ENCODE data around the gene EIF3L. TPM values are rescaled to one million over a fixed set of nuclear protein-coding genes. Genes with fewer than 3 reads are reported as not detected.

Gene EIF3L
- polyA plus RNA-seq, 1 donor from 2014 or later: 352 TPM

DNA sequence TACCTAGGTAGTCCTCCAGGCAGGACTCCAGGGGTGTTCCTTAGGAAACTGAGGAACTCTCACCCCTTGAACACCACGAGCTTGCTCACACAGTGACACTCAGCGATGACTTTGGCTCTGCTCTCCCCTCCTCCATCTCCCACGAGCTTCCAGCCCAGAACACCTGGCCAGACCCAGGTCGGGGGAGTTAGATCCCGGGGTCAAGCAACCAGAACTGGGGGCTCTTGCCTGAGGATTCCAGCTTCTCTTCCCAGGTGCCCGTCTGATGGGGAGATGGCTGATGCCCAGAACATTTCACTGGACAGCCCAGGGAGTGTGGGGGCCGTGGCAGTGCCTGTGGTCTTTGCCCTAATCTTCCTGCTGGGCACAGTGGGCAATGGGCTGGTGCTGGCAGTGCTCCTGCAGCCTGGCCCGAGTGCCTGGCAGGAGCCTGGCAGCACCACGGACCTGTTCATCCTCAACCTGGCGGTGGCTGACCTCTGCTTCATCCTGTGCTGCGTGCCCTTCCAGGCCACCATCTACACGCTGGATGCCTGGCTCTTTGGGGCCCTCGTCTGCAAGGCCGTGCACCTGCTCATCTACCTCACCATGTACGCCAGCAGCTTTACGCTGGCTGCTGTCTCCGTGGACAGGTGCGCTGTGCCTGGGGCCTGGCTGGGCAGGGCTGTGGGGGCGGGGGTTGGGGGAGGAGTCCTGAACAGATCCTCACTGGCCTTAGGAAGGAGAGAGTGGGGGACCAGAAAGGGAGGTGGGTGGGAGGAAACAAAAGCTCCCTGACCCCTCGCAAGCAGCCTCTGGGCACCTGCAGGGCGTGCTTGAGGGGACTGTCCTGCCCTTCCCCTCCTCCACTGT lies 25.9 kb upstream of the EIF3L start, which contains the start of gene GALR3:
TSS of gene GALR3 (plus strand) at position 249 of the 852 bp plus-strand sequence. CDS start at position 274, 25 bp downstream.
- Histone ChIP-seq H3K4me2 (ENCODE audit: low read length) (no peak within 1 kb of the TSS), H3K27me3 (ENCODE audit: insufficient read depth, low read depth, low read length) (peaks cover 52% of the 10 kb centered on the region)

DNA sequence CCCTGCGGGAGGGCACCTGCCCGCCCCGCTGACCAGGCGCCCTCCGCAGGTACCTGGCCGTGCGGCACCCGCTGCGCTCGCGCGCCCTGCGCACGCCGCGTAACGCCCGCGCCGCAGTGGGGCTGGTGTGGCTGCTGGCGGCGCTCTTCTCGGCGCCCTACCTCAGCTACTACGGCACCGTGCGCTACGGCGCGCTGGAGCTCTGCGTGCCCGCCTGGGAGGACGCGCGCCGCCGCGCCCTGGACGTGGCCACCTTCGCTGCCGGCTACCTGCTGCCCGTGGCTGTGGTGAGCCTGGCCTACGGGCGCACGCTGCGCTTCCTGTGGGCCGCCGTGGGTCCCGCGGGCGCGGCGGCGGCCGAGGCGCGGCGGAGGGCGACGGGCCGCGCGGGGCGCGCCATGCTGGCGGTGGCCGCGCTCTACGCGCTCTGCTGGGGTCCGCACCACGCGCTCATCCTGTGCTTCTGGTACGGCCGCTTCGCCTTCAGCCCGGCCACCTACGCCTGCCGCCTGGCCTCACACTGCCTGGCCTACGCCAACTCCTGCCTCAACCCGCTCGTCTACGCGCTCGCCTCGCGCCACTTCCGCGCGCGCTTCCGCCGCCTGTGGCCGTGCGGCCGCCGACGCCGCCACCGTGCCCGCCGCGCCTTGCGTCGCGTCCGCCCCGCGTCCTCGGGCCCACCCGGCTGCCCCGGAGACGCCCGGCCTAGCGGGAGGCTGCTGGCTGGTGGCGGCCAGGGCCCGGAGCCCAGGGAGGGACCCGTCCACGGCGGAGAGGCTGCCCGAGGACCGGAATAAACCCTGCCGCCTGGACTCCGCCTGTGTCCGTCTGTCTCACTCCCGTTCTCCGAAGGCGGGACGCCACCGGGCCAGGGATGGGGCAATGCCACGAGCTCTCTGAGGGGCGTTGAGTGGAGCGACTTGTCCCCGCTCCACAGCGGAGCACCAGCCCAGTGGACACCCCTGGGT lies 24.3 kb upstream of the EIF3L start:
- H3K27ac ChIP-seq (ENCODE audit: low read length): no peak overlapping the region
- no peak overlapping the region for H3K4me2 ChIP-seq (ENCODE audit: low read length)
- H3F3A ChIP-seq (ENCODE audit: insufficient read depth, low read length, poor library complexity, severe bottlenecking): no peaks in the 10 kb centered on the region
- H3K27me3 ChIP-seq (ENCODE audit: insufficient read depth, low read depth, low read length): peaks cover 38% of the 10 kb centered on the region
- no peak overlapping the region for H3K4me3 ChIP-seq (ENCODE audit: low read length)
- H3K9me2 ChIP-seq (ENCODE audit: insufficient read depth, low read length): no peaks in the 10 kb centered on the region
- no peaks in the 10 kb centered on the region for H3K9me3 ChIP-seq (ENCODE audit: low read length)
- H4K20me1 ChIP-seq (ENCODE audit: insufficient read depth): no peaks in the 10 kb centered on the region
- no peak overlapping the region for H3K9ac ChIP-seq (ENCODE audit: low read length)
- no peaks in the 10 kb centered on the region for H3K79me2 ChIP-seq (replicated peaks; ENCODE audit: insufficient read depth, low read length)
- no peaks in the 10 kb centered on the region for H3K36me3 ChIP-seq (ENCODE audit: insufficient read depth, low read length)
- H2AFZ ChIP-seq (ENCODE audit: low read depth, low read length): no peak overlapping the region
- TF ChIP-seq SMC3 (conservative IDR thresholded peaks at IDR 0.05; ENCODE audit: poor library complexity): no peak
- no peak for TF ChIP-seq EP300 (conservative IDR thresholded peaks at IDR 0.05; ENCODE audit: poor library complexity, severe bottlenecking)
- TF ChIP-seq, protein P1, sequence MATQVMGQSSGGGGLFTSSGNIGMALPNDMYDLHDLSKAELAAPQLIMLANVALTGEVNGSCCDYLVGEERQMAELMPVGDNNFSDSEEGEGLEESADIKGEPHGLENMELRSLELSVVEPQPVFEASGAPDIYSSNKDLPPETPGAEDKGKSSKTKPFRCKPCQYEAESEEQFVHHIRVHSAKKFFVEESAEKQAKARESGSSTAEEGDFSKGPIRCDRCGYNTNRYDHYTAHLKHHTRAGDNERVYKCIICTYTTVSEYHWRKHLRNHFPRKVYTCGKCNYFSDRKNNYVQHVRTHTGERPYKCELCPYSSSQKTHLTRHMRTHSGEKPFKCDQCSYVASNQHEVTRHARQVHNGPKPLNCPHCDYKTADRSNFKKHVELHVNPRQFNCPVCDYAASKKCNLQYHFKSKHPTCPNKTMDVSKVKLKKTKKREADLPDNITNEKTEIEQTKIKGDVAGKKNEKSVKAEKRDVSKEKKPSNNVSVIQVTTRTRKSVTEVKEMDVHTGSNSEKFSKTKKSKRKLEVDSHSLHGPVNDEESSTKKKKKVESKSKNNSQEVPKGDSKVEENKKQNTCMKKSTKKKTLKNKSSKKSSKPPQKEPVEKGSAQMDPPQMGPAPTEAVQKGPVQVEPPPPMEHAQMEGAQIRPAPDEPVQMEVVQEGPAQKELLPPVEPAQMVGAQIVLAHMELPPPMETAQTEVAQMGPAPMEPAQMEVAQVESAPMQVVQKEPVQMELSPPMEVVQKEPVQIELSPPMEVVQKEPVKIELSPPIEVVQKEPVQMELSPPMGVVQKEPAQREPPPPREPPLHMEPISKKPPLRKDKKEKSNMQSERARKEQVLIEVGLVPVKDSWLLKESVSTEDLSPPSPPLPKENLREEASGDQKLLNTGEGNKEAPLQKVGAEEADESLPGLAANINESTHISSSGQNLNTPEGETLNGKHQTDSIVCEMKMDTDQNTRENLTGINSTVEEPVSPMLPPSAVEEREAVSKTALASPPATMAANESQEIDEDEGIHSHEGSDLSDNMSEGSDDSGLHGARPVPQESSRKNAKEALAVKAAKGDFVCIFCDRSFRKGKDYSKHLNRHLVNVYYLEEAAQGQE (IDR thresholded peaks at IDR 0.05; ENCODE audit: borderline replicate concordance): no peak
- TF ChIP-seq TAF1 (IDR thresholded peaks at IDR 0.05; ENCODE audit: low read depth): no peak
- TF ChIP-seq EZH2 (IDR thresholded peaks at IDR 0.05; ENCODE audit: borderline replicate concordance, insufficient read depth, low read length, poor library complexity, severe bottlenecking): no peak
- TF ChIP-seq POLR2AphosphoS5 (IDR thresholded peaks at IDR 0.05): no peak
- TF ChIP-seq MXI1 (conservative IDR thresholded peaks at IDR 0.05; ENCODE audit: poor library complexity, severe bottlenecking): no peak
- no peak for TF ChIP-seq RAD21 (conservative IDR thresholded peaks at IDR 0.05)

More for the DNA sequence above, 25.9 kb upstream of the EIF3L start, which contains the start of gene GALR3:
- Histone ChIP-seq H3K79me2 (replicated peaks; ENCODE audit: insufficient read depth, low read length) (no peaks in the 10 kb centered on the region), H3K4me3 (ENCODE audit: low read length) (peak within 1 kb of the TSS; percentile 30), H4K20me1 (ENCODE audit: insufficient read depth) (no peaks in the 10 kb centered on the region), H3F3A (ENCODE audit: insufficient read depth, low read length, poor library complexity, severe bottlenecking) (no peaks in the 10 kb centered on the region), H3K9me2 (ENCODE audit: insufficient read depth, low read length) (no peaks in the 10 kb centered on the region), H3K36me3 (ENCODE audit: insufficient read depth, low read length) (no peaks in the 10 kb centered on the region), H3K9me3 (ENCODE audit: low read length) (no peaks in the 10 kb centered on the region), H3K27ac (ENCODE audit: low read length) (no peak within 1 kb of the TSS), H2AFZ (ENCODE audit: low read depth, low read length) (no peak within 1 kb of the TSS), H3K9ac (ENCODE audit: low read length) (peak within 1 kb of the TSS; percentile 29)
- TF ChIP-seq SMC3 (conservative IDR thresholded peaks at IDR 0.05; ENCODE audit: poor library complexity) (no peak), TAF1 (IDR thresholded peaks at IDR 0.05; ENCODE audit: low read depth) (no peak), MXI1 (conservative IDR thresholded peaks at IDR 0.05; ENCODE audit: poor library complexity, severe bottlenecking) (no peak), POLR2AphosphoS5 (IDR thresholded peaks at IDR 0.05) (no peak), RAD21 (conservative IDR thresholded peaks at IDR 0.05) (no peak), EZH2 (IDR thresholded peaks at IDR 0.05; ENCODE audit: borderline replicate concordance, insufficient read depth, low read length, poor library complexity, severe bottlenecking) (no peak), EP300 (conservative IDR thresholded peaks at IDR 0.05; ENCODE audit: poor library complexity, severe bottlenecking) (no peak)
- TF ChIP-seq, protein P2, sequence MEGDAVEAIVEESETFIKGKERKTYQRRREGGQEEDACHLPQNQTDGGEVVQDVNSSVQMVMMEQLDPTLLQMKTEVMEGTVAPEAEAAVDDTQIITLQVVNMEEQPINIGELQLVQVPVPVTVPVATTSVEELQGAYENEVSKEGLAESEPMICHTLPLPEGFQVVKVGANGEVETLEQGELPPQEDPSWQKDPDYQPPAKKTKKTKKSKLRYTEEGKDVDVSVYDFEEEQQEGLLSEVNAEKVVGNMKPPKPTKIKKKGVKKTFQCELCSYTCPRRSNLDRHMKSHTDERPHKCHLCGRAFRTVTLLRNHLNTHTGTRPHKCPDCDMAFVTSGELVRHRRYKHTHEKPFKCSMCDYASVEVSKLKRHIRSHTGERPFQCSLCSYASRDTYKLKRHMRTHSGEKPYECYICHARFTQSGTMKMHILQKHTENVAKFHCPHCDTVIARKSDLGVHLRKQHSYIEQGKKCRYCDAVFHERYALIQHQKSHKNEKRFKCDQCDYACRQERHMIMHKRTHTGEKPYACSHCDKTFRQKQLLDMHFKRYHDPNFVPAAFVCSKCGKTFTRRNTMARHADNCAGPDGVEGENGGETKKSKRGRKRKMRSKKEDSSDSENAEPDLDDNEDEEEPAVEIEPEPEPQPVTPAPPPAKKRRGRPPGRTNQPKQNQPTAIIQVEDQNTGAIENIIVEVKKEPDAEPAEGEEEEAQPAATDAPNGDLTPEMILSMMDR (IDR thresholded peaks at IDR 0.05; ENCODE audit: poor library complexity, severe bottlenecking): no peak
- TF ChIP-seq, protein P1 (IDR thresholded peaks at IDR 0.05; ENCODE audit: borderline replicate concordance): no peak
